Prostate gland (tissue), 2 donors: Measurements from ENCODE around the gene CDK4. TPM values are rescaled to one million over a fixed set of nuclear protein-coding genes. Genes with fewer than 3 reads are reported as not detected.

Experiments
- DNase-seq: peaks from one replicate; pipeline ENCODE4 v3.0.0-alpha.2; 2019; ENCODE audit warnings: low spot score
- H3K27ac ChIP-seq, 2 donors: fragments of 200-600 bp; sonication (generic); 2 replicates each; pipeline ENCODE4 v1.5.1; 2017 to 2019
- H3K27me3 ChIP-seq: fragments of 200-600 bp; sonication (generic); replicated peaks from 2 replicates; pipeline ENCODE4 v1.5.1; 2019; ENCODE audit not compliant: insufficient read depth
- H3K36me3 ChIP-seq, 2 donors: fragments of 200-600 bp; sonication (generic); 1 replicate in 1 of 2; 2 replicates in 1 of 2; pipeline versions ENCODE4 v1.5.1 to v1.8.1; 2017 to 2019
- H3K4me1 ChIP-seq: fragments of 200-600 bp; sonication (generic); replicated peaks from 2 replicates; pipeline ENCODE4 v1.5.1; 2019
- H3K4me3 ChIP-seq, 2 donors: fragments of 200-600 bp; sonication (generic); 2 replicates each; pipeline ENCODE4 v1.5.1; 2017 to 2019
- H3K9me3 ChIP-seq: fragments of 200-600 bp; sonication (generic); 2 replicates; pipeline ENCODE4 v1.5.1; 2017
- POLR2A ChIP-seq: fragments of 450-650 bp; IDR thresholded peaks from one replicate; pipeline ENCODE4 v1.6.1; 2016; ENCODE audit warnings: antibody characterized with exemption, mild to moderate bottlenecking
- POLR2AphosphoS5 ChIP-seq: sonication (generic); formaldehyde crosslinking; IDR thresholded peaks from one replicate; pipeline ENCODE4 v1.6.1; 2017; ENCODE audit warnings: antibody characterized with exemption
- WGBS: methylation state at CpG from one replicate; pipeline ENCODE4 v1.1.5; 2018; 5-methylcytosine and 5-hydroxymethylcytosine counted together
- intact Hi-C: fragments of 100-400 bp; cut with DNase I; formaldehyde crosslinking; loops from one replicate; pipeline ENCODE4 v1.14.2; 2022
- total RNA-seq, 2 donors: library from RNA; depleted of rRNA; stranded (reverse); fragments of >200 nt; gene quantifications; one replicate each; pipeline ENCODE4 v1.1.0, GENCODE V29; 2016
- TF ChIP-seq, protein P1 (sequence below), 4 experiments: fragments of 200-600 bp in 2 of 4; fragments of 450-650 bp in 2 of 4; sonication (generic) in 2 of 4; IDR thresholded peaks; 1 replicate in 3 of 4; 2 replicates in 1 of 4; pipeline ENCODE4 v1.5.1; 2016 to 2019; ENCODE audit warnings: antibody characterized with exemption in 4 of 4, mild to moderate bottlenecking in 2 of 4, moderate library complexity in 2 of 4

CDK4 gene
- total RNA-seq, 2 donors from 2014 or later: 97.5 to 103 TPM

DNA sequence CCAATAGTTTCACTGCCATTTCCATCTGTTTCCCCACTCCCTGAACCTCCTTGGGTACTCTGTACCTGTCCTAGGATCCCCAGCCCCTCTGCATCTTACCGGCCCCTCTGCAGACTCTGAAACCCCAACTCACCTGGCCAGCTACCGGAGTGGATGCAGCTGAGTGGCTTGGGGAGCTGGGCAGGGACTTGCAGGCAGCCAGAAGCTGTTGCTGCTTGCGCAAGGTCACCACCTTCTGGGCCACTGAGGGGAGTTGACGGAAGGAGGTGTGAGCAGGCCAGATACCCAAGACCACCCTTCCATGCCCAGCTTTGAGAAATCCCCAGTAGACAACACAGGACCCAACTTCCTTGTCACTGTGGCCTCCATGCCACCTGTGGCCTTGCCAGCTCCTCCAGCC lies 19.8 kb downstream of the CDK4 start:
- 56% methylated on average over 4 of the region's 4 CpGs for WGBS
- intact Hi-C loops: no loop called here
- no peaks in the 10 kb centered on the region for H3K36me3 ChIP-seq
- no peak overlapping the region for H3K4me3 ChIP-seq
- DNase-seq: no peak
- H3K4me1 ChIP-seq: peaks cover 11% of the 10 kb centered on the region
- H3K27ac ChIP-seq: no peak overlapping the region
- TF ChIP-seq, protein P1, sequence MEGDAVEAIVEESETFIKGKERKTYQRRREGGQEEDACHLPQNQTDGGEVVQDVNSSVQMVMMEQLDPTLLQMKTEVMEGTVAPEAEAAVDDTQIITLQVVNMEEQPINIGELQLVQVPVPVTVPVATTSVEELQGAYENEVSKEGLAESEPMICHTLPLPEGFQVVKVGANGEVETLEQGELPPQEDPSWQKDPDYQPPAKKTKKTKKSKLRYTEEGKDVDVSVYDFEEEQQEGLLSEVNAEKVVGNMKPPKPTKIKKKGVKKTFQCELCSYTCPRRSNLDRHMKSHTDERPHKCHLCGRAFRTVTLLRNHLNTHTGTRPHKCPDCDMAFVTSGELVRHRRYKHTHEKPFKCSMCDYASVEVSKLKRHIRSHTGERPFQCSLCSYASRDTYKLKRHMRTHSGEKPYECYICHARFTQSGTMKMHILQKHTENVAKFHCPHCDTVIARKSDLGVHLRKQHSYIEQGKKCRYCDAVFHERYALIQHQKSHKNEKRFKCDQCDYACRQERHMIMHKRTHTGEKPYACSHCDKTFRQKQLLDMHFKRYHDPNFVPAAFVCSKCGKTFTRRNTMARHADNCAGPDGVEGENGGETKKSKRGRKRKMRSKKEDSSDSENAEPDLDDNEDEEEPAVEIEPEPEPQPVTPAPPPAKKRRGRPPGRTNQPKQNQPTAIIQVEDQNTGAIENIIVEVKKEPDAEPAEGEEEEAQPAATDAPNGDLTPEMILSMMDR (IDR thresholded peaks at IDR 0.05): no peak
- TF ChIP-seq POLR2A (no peak), POLR2AphosphoS5 (no peak)
- peaks cover 6% of the 10 kb centered on the region for H3K27me3 ChIP-seq
- no peaks in the 10 kb centered on the region for H3K9me3 ChIP-seq

DNA sequence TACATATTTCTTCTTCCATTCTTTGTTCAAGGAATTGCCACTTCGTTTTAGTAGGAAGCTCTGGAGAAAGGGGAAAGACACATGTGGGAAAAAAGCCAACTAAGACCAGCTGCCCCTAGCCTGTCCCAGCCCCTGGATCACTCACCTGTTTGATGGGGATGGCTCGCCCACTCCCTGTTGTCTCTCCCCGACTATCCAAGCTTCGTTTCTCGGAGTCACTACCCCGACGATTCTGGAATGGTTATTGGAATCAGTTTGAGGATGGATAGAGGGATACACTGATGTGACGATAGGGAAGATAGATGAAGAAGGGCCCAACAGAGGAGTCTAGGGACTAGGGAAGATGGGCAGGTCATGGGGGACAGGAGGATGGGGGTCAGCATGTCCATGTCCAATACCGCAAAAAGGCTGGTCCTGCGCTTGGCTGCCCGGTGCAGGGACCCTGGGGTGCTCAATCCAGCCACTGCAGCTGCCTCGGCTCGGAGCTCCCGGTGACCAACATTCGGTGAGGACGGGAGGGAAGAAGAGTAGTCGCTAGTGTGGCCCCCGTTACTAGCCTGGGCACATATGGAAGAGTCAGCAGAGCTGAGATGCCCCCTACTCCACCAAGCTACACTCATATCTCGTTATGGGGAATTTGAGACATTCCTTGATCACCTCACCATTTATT lies 20.6 kb downstream of the CDK4 start:
- Histone ChIP-seq H3K36me3 (no peaks in the 10 kb centered on the region), H3K4me3 (no peak overlapping the region), H3K4me1 (peaks cover 8% of the 10 kb centered on the region), H3K27me3 (no peaks in the 10 kb centered on the region), H3K9me3 (no peaks in the 10 kb centered on the region), H3K27ac (no peak overlapping the region)
- 79% methylated on average over 19 of the region's 19 CpGs for WGBS
- intact Hi-C loops: no loop called here
- no peak for DNase-seq
- no peak for TF ChIP-seq POLR2AphosphoS5

DNA sequence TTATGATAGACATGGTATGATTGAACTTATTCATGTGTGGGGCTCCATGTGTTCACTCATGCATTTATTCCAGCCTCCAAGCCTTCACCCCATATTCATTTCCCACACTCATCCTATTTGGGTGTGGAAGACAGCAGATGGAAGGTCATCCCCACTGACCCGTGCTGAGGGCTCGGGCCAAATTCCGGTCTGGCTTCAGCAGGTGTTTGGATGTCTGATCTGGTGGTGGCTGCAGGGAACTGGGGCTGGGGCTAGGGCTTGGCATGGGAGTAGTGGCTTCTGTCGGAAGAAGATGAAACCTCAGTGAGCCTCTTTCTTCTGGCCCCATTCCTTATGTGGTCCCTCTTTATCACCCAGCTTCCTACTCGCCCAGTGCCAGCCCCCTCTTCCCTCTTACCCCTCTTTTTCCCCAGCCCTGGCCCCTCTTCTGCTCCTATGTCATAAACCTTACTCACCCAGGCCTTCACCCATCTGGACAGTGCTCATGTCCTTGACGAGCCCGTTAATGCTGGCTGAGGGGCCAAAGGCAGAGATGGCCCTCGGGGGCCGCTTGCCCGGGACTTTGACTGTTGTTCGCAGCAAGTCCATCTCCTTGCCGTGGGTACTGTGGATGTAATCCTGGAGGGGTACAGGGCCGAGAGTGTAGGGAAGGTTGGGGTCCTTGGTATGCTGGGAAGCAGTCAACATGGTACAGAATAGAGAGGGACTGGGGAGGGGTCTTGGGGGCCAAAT lies 21.6 kb downstream of the CDK4 start:
- 75% methylated on average over 13 of the region's 13 CpGs for WGBS
- no peaks in the 10 kb centered on the region for H3K27me3 ChIP-seq
- H3K9me3 ChIP-seq: no peaks in the 10 kb centered on the region
- intact Hi-C loops: no loop called here
- H3K4me3 ChIP-seq: no peak overlapping the region
- H3K4me1 ChIP-seq: no peaks in the 10 kb centered on the region
- no peak overlapping the region for H3K27ac ChIP-seq
- H3K36me3 ChIP-seq: no peaks in the 10 kb centered on the region
- no peak for TF ChIP-seq POLR2A
- TF ChIP-seq, protein P1 (IDR thresholded peaks at IDR 0.05): no peak
- DNase-seq: no peak

DNA sequence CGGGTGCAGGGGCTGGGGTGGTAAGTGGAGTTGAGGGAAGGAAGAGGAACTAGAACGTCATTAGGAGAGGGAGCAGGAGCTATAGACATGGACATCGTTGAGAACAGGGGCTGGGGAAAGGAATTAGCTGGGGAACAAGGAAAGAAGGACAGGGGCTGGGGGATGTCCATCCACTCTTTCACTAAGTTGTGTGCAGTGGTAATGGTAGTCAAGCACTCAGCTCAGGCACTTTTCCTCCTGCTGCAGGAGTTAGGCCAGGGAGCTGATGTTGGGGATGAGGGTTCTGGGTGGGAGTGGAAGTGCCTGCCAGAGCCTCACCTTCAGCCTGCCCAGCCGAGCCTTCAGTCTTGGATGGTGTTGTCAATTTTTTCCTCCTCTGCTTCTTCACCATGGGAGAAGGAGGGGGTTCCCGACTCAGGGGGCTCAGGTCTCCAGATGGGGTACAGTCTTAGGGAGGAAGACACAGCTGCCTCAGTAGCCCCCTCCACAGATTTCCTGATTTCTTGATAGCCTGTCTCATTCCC lies 22.7 kb downstream of the CDK4 start:
- Histone ChIP-seq H3K36me3 (no peaks in the 10 kb centered on the region), H3K4me3 (no peak overlapping the region), H3K4me1 (no peaks in the 10 kb centered on the region), H3K27ac (no peak overlapping the region), H3K27me3 (no peaks in the 10 kb centered on the region), H3K9me3 (no peaks in the 10 kb centered on the region)
- no peak for DNase-seq
- intact Hi-C loops: no loop called here
- WGBS: 43% methylated on average over 5 of the region's 5 CpGs
- TF ChIP-seq POLR2AphosphoS5: no peak
- TF ChIP-seq, protein P1 (IDR thresholded peaks at IDR 0.05): no peak
- no peak for TF ChIP-seq POLR2A

DNA sequence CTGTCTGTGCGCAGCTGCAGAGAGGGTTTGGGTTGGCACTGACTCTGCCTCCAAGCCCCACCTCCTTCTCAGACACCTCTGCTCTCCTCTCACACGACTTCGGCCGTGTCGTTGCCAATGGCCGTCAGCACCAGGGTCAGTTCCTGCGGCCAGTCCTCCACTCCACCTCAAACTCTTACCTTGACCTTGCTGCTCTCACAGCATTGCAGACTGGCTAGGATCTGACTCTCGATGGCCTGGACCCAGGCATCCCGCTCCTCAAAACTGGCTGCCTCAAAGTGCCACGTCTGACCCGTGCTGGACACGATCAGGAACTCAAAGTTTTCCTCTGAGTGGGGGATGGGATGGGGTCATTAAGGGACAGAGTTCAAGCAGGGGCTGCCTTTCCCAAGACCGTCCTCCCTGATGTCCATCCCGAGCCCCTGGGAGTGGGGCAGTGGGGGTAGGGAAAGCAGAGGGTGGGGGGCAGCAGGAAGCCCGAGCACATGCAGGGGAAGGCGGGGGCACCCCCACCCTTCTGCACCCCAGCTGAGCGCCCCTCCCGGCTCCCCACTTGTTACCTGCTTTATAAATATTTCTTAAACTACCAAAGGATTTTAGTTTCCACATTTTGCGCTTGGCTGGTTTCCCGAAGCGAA lies 24.2 kb downstream of the CDK4 start:
- no peaks in the 10 kb centered on the region for H3K4me1 ChIP-seq
- WGBS: 49% methylated on average over 21 of the region's 21 CpGs
- H3K9me3 ChIP-seq: no peaks in the 10 kb centered on the region
- no peak overlapping the region for H3K27ac ChIP-seq
- intact Hi-C loops: no loop called here
- H3K27me3 ChIP-seq: no peaks in the 10 kb centered on the region
- H3K4me3 ChIP-seq: no peak overlapping the region
- no peak for DNase-seq
- no peaks in the 10 kb centered on the region for H3K36me3 ChIP-seq
- TF ChIP-seq, protein P1 (IDR thresholded peaks at IDR 0.05): no peak
- TF ChIP-seq POLR2A: no peak
- no peak for TF ChIP-seq POLR2AphosphoS5
